Measurements from ENCODE around the gene SP3. TPM values are rescaled to one million over a fixed set of nuclear protein-coding genes. Genes with fewer than 3 reads are reported as not detected.
A peak's percentile ranks its signal among the peaks of the same experiment; 100 is the strongest.

SP3 gene
- total RNA-seq, 2 donors from 2014 or later: 89.5 to 99.5 TPM

- DNase-seq (ENCODE audit: low spot score) (no peak), ATAC-seq (peak in 1 of 2 donors; percentile 43)
- no peaks in the 10 kb centered on the region for H3K4me1 Mint-ChIP-seq (ENCODE audit: low read depth in 2 of 2)
- H3K27ac Mint-ChIP-seq: no peak overlapping the region
- no peaks in the 10 kb centered on the region for H3K9me3 Mint-ChIP-seq
- no peak overlapping the region for H3K4me3 Mint-ChIP-seq
- peaks cover 6% of the 10 kb centered on the region in 2 donors for H3K27me3 Mint-ChIP-seq
- H3K36me3 Mint-ChIP-seq: no peaks in the 10 kb centered on the region
These were observed 90.9 kb downstream of the SP3 start for GRCh38 chr2:173874003-173874893.

GRCh38 chr2:173872714-173873113 lies 92.5 kb downstream of the SP3 start:
- H3K9me3 Mint-ChIP-seq: no peaks in the 10 kb centered on the region
- no peak overlapping the region for H3K4me3 Mint-ChIP-seq
- DNase-seq (ENCODE audit: low spot score) (no peak), ATAC-seq (no peak)
- H3K4me1 Mint-ChIP-seq (ENCODE audit: low read depth in 2 of 2): no peaks in the 10 kb centered on the region
- no peaks in the 10 kb centered on the region for H3K36me3 Mint-ChIP-seq
- H3K27me3 Mint-ChIP-seq: peaks cover 18 to 20% of the 10 kb centered on the region in 2 donors
- no peak overlapping the region for H3K27ac Mint-ChIP-seq

- Mint-ChIP-seq H3K4me3 (no peak overlapping the region), H3K27me3 (peaks cover 24 to 30% of the 10 kb centered on the region in 2 donors), H3K36me3 (no peaks in the 10 kb centered on the region), H3K9me3 (no peaks in the 10 kb centered on the region), H3K27ac (no peak overlapping the region), H3K4me1 (ENCODE audit: low read depth in 2 of 2) (no peaks in the 10 kb centered on the region)
- ATAC-seq: no peak
- no peak for DNase-seq (ENCODE audit: low spot score)
These were observed 95.6 kb downstream of the SP3 start for GRCh38 chr2:173869244-173870229.

- ATAC-seq: no peak
- H3K36me3 Mint-ChIP-seq: no peaks in the 10 kb centered on the region
- H3K9me3 Mint-ChIP-seq: no peaks in the 10 kb centered on the region
These were observed 96.8 kb downstream of the SP3 start for GRCh38 chr2:173868406-173868805.

GRCh38 chr2:173866874-173867618 lies 98.1 kb downstream of the SP3 start:
- H3K9me3 Mint-ChIP-seq: no peaks in the 10 kb centered on the region
- no peak for DNase-seq (ENCODE audit: low spot score)
- no peak overlapping the region for H3K27ac Mint-ChIP-seq
- H3K27me3 Mint-ChIP-seq: peaks cover 26 to 30% of the 10 kb centered on the region in 2 donors
- H3K4me3 Mint-ChIP-seq: no peak overlapping the region
- H3K4me1 Mint-ChIP-seq (ENCODE audit: low read depth in 2 of 2): no peaks in the 10 kb centered on the region
- no peaks in the 10 kb centered on the region for H3K36me3 Mint-ChIP-seq
- ATAC-seq: no peak

More at GRCh38 chr2:173868406-173868805, 96.8 kb downstream of the SP3 start:
- DNase-seq (ENCODE audit: low spot score): no peak
- Mint-ChIP-seq H3K27ac (no peak overlapping the region), H3K4me3 (no peak overlapping the region), H3K27me3 (peaks cover 24 to 30% of the 10 kb centered on the region in 2 donors), H3K4me1 (ENCODE audit: low read depth in 2 of 2) (no peaks in the 10 kb centered on the region)

GRCh38 chr2:173865971-173866873 lies 99.0 kb downstream of the SP3 start:
- DNase-seq (ENCODE audit: low spot score) (no peak), ATAC-seq (no peak)
- no peak overlapping the region for H3K27ac Mint-ChIP-seq
- H3K4me1 Mint-ChIP-seq (ENCODE audit: low read depth in 2 of 2): no peaks in the 10 kb centered on the region
- H3K36me3 Mint-ChIP-seq: no peaks in the 10 kb centered on the region
- peaks cover 26 to 30% of the 10 kb centered on the region in 2 donors for H3K27me3 Mint-ChIP-seq
- H3K9me3 Mint-ChIP-seq: no peaks in the 10 kb centered on the region
- no peak overlapping the region for H3K4me3 Mint-ChIP-seq

- DNase-seq (ENCODE audit: low spot score): no peak
- H3K9me3 Mint-ChIP-seq: no peaks in the 10 kb centered on the region
- no peak for ATAC-seq
- H3K27ac Mint-ChIP-seq: no peak overlapping the region
- H3K4me3 Mint-ChIP-seq: no peak overlapping the region
- peaks cover 3 to 5% of the 10 kb centered on the region in 2 donors for H3K4me1 Mint-ChIP-seq (ENCODE audit: low read depth in 2 of 2)
- H3K36me3 Mint-ChIP-seq: no peaks in the 10 kb centered on the region
- H3K27me3 Mint-ChIP-seq: peaks cover 20 to 21% of the 10 kb centered on the region in 2 donors
These were observed 102.5 kb downstream of the SP3 start for GRCh38 chr2:173862612-173863217.

GRCh38 chr2:173860566-173860965 lies 104.6 kb downstream of the SP3 start:
- ATAC-seq: no peak
- Mint-ChIP-seq H3K27me3 (peaks cover 10 to 11% of the 10 kb centered on the region in 2 donors), H3K4me1 (ENCODE audit: low read depth in 2 of 2) (peaks cover 3 to 5% of the 10 kb centered on the region in 2 donors), H3K9me3 (no peaks in the 10 kb centered on the region), H3K36me3 (no peaks in the 10 kb centered on the region), H3K27ac (no peak overlapping the region), H3K4me3 (no peak overlapping the region)
- DNase-seq (ENCODE audit: low spot score): no peak

- Mint-ChIP-seq H3K27ac (no peak overlapping the region), H3K4me3 (no peak overlapping the region), H3K4me1 (ENCODE audit: low read depth in 2 of 2) (peaks cover 3 to 5% of the 10 kb centered on the region in 2 donors), H3K36me3 (no peaks in the 10 kb centered on the region), H3K27me3 (peaks cover 10 to 11% of the 10 kb centered on the region in 2 donors), H3K9me3 (no peaks in the 10 kb centered on the region)
- DNase-seq (ENCODE audit: low spot score) (no peak), ATAC-seq (no peak)
These were observed 105.1 kb downstream of the SP3 start for GRCh38 chr2:173860082-173860481.

GRCh38 chr2:173858291-173858731 lies 106.9 kb downstream of the SP3 start:
- H3K36me3 Mint-ChIP-seq: no peaks in the 10 kb centered on the region
- peaks cover 3 to 5% of the 10 kb centered on the region in 2 donors for H3K4me1 Mint-ChIP-seq (ENCODE audit: low read depth in 2 of 2)

More at GRCh38 chr2:173858291-173858731, 106.9 kb downstream of the SP3 start:
- Mint-ChIP-seq H3K27ac (no peak overlapping the region), H3K9me3 (no peaks in the 10 kb centered on the region), H3K4me3 (no peak overlapping the region), H3K27me3 (peaks cover 10 to 14% of the 10 kb centered on the region in 2 donors)
- DNase-seq (ENCODE audit: low spot score): no peak
- ATAC-seq: peak in 1 of 2 donors; percentile 20

Measured in natural killer cell treated with Interleukin-12 subunit alpha and Interleukin-12 subunit beta and Interleukin-15 and Interleukin-18, amount 100 ng/mL, for 72 hours (primary cell).